Femur (tissue), 1 donor: Measurements from ENCODE around the gene OPRD1.
"Not testable (repeated sequence)": the region's sequence is repeated elsewhere in the genome, so short reads cannot be mapped to it uniquely, and the experiment has no call there.

ENCODE experiments used
- DNase-seq: peaks from one replicate; pipeline ENCODE4 v3.0.0-alpha.2; 2017

The OPRD1 gene

DNA sequence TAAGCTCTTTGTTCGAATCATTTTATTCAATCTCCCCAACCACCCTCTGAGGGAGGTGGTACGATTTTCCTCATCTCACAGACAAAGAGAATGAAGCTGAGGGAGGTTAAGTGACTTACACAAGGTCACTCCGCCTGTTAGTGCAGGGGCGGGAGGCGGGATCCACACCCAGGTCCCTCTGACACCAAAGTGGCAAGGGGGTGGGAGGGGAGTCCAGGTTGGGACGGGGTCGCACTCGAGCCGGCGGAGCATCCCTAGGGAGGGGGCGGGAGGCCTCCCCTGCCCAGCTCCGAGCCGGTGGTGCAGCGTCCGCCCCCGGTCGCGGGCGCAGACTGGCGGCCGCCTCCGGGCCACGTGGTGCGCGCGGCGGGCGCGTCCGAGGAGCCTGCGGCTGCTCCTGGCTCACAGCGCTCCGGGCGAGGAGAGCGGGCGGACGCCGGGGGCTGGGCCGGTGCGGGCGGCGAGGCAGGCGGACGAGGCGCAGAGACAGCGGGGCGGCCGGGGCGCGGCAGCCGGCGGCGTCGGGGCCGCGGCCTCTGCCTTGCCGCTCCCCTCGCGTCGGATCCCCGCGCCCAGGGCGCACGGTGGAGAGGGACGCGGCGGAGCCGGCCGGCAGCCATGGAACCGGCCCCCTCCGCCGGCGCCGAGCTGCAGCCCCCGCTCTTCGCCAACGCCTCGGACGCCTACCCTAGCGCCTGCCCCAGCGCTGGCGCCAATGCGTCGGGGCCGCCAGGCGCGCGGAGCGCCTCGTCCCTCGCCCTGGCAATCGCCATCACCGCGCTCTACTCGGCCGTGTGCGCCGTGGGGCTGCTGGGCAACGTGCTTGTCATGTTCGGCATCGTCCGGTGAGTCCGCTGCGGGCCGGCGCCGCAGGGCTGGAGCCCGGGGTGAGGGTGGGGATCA, at the start of gene OPRD1:
OPRD1 (plus strand) TSS at position 405 of the 903 bp plus-strand sequence; CDS start at position 619, 214 bp downstream.
- no peak for DNase-seq

GRCh38 chr1:28766532-28767183, 45.3 kb upstream of the OPRD1 start:
- no peak for DNase-seq

DNA sequence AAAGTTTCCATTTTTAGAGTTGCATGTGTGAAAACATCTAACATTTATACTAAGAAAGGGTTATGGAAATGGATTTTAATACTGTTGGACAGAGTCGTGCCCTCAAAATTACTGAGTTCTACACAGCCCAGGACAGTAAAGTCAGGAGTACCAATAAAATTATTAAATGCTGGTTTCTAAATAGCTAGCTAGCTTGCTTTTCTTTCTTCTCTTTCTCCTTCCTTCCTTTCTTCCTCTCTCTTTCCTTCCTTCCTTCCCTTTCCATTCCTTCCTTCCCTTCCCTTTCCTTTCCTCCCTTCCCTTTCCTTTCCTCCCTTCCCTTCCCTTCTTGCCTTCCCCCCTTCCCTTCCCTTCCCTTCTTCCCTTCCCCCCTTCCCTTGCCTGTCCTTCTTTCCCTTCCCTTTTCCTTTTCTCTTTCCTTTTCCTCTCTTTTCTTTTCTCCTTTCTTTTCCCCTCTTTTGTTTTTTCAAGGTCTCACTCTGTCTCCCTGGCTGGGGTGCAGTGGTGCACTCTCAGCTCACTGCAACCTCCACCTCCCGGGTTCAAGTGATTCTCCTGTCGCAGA, 41.3 kb upstream of the OPRD1 start:
- no peak for DNase-seq

DNA sequence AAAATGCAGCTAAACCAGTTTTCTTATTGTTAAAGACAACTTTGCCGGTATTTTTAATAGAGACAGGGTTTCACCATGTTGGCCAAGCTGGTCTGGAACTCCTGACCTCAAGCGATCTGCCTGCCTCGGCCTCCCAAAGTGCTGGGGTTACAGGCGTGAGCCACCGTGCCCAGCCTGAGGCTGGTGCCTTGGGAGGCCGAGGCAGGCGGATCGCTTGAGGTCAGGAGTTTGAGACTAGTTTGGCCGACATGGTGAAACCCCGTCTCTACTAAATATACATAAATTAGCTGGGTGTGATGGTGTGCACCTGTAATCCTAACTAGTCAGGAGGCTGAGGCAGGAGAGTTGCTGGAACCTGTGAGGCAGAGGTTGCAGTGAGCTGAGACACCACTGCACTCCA, 40.0 kb upstream of the OPRD1 start:
- DNase-seq: not testable (repeated sequence)

DNA sequence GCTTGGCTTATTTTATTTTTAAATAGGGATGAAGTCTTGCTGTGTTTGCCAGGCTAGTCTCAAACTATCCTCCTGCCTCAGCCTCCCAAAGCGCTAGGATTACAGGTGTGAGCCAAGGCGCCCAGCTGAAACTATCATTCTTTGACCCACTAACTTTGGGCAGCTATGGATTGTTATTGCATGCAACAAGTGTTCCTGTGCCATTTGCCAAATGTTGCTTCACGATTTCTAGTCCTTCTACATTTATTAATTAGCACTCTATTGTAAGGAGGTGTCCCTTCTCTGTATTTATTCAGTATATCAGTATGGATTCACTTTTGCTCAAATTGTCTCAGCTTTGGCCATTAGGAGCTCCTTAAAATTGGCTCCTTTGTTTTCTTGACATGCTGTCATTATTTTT, 38.9 kb upstream of the OPRD1 start:
- DNase-seq: no peak

DNA sequence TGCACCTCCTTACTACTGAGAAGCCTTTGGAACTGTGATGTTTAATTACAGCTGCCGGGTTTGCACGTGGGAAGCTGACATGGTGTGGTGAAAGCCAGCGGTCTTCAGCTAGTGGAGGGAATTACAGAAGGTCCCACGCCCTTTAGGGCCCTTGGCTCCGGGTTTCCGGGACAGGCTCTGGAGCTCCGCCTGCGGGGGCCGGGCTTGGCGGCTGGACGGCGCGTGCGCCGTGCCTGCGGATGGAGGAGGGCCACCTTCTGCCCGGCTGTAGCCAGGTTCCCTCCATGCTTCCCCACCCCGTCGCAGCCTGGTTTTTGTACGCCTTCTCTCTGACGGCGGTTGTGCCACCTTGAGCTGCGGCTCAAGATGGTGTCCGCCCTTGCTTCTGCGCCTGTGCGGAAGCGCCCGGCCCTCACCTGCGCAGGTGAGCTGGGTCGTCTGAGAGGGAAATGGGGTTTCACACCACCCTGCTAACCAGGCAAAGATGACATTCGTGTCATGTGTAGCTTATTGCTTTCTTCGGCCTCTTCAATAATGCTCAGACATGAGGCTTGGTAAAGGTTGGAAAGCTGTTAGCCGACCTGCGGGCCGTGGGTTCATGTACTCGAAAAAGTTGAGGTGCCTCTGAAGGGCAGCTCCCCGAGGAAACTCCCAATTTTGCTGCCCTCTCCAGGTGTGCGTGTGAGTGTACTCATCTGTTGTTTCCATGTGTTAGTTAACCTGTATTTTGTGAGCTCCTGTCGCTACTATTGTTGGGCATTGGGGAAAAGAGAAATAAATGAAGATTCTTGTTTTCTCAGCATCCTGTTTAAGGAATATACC, 36.6 kb upstream of the OPRD1 start:
- peak; percentile 89 for DNase-seq

- no peak for DNase-seq
These were observed 35.6 kb upstream of the OPRD1 start for GRCh38 chr1:28776341-28776740.

DNA sequence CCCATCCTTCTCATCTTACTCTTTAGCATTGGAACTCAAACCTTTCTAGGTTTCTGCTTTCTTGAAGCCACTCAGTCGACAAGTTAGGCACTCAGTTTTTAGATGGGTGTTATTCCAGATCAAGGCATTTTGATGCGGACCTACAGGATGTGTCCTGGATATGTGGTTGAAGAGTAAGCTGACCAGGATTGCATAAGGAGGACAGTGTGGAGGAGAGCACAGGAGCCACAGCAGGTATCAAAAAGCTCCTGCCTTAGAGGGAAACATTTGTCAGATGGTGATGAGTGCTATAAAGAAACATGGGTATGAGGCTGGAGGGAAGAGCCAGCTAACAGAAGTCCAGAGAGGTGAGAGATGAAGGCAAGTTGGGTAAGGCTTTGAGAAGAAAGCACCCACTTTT, 33.9 kb upstream of the OPRD1 start:
- no peak for DNase-seq

DNA sequence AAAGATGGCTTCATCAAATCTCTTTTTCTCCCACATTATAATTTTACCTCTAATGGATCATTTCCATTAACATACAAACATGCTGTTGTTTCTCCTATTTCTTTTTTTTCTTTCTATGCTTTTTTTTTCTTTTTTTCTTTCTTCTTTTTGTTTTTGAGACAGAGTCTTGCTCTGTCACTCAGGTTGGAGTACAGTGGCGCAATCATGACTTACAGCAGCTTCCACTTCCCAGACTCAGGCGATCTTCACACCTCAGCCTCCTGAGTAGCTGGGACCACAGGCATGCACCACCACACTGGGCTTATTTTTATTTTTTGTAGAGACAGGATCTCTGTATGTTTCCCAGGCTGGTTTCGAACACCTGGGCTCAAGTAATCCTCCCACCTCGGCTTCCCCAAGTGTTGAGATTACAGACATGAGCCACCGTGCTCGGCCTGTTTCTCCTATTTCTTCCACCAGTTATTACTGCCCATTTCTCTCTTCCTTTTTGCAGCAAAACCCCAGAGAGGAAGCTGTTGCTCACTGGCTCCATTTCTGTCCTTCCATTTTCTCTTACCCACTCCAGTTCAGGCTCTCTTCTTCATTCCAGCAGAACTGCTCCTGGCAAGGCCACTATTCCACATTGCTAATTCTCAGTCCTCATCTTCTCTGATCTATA, 32.1 kb upstream of the OPRD1 start:
- DNase-seq: no peak

DNA sequence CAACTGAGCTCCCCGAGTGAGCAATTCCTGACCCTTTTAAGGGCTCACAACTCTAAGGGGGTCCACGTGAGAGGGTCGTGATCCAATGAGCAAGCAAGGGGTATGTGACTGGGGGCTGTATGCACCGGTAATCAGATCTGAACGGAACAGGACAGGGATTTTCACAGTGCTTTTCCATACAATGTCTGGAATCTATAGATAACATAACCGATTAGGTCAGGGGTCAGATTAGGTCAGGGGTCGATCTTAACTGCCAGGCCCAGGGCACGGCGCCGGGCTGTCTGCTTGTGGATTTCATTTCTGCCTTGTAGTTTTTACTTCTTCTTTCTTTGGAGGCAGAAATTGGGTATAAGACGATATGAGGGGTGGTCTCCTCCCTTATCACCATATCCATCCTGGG, 30.7 kb upstream of the OPRD1 start:
- no peak for DNase-seq

- no peak for DNase-seq
These were observed 30.0 kb upstream of the OPRD1 start for GRCh38 chr1:28782011-28782410.

- DNase-seq: no peak
These were observed 28.6 kb upstream of the OPRD1 start for GRCh38 chr1:28783363-28783762.

DNA sequence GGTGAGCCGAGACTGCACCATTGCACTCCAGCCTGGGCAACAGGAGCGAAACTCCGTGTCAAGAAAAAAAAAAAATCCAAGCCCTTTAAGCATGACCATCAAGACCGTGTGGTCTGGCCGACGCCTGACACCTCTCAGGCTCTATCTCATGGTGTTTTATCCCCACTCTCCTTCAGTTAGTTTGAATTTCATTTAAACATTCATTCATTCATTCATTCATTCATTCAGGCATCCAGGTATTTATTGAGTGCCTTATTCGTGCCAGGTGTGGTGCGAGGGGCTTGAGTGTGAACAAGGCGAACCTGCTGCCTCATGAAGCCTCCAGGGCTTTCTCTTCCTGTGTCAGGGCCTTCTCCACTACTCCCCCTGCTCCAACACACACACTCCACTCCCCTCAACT, 22.6 kb upstream of the OPRD1 start:
- no peak for DNase-seq

- DNase-seq: no peak
These were observed 22.2 kb upstream of the OPRD1 start for GRCh38 chr1:28789816-28790215.

DNA sequence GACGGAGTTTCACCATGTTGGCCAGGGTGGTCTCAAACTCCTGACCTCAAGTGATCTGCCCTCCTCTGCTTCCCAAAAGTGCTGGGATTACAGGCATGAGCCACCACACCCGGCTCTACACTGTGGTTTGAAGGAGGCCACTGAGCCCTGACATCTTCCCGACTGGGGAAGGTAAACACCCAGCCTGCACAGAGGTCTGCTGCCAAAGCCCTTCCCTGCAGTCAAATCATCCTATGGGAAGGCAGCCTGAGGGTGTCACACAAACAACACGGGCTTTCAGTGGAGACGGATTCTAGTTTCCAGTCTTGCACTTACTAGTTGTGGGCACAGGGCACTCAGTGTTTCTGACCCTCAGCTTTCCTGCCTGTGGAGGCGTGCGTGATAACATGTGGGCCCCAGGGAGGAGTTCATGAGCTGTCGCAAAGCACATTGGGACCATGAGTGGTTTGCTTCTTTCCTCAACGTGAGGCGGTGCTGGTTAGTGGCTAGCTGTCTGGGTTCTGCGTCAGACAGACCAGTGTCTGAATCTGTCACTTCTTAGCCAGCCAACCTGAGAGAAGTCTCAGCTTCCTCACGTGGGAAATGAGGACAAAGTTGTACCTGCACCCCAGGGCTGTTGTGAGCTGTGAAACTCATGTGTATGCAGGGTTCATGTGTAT, 21.5 kb upstream of the OPRD1 start:
- no peak for DNase-seq

DNA sequence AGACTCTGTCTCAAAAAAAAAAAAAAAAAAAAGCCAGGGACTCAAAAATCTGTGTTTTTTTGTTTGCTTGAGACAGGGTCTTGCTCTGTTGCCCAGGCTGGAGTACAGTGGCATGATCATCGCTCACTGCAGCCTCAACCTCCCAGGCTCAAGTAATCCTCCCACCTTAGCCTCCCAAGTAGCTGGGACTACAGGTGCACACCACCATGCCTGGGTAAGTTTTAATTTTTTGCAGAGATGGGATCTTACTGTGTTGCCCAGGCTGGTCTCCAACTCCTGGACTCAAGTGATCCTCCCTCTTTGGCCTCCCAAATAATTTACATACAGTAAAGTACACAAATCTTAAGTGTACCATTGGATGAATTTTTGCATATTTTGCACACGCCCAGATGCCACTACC, 20.0 kb upstream of the OPRD1 start:
- DNase-seq: not testable (repeated sequence)

- no peak for DNase-seq
These were observed 19.3 kb upstream of the OPRD1 start for GRCh38 chr1:28792644-28793121.

GRCh38 chr1:28794582-28794981, 17.4 kb upstream of the OPRD1 start:
- not testable (repeated sequence) for DNase-seq

DNA sequence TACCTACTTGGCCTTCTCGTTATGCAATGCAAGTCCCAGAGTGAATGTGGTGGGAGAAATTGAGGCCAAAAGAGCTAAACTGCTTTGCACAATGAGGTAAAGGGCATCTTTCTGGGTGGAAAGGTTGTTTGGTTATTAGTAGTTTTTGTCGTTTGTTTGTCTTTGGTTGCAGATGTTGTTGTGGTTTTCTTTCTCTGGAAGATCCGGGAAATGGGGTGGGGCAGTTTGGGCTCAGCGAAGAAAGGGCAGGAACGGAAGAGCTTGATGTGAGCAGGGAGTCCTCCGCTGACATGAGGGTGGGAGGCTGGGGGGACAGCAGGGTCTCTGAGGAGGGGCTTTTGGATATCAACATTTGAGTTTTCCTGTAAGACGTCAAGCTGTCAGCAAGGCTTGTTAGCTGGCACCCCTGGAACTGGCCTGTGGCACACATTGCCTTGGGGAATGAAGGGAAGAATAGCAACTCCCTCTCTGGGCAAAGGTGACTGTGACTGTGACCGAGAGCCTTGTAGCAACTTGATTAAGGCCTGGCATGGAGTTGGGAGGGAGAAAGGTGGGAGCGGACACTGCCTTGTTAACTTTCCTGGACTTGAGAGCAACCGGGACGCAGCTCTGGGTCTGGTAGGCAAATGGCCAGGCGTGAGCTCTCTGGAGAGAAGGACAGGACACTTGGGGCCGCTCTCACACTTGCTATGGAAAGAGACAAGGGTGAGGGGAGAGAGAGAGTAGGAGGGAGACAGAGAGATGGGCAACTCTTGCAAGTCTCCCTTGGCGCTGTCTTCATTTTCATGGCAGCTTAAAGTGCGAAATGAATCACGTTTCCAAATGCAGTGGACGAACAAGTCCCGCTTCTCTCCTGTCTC, 15.4 kb upstream of the OPRD1 start:
- DNase-seq: no peak

GRCh38 chr1:28800324-28800723, 11.6 kb upstream of the OPRD1 start:
- DNase-seq: no peak

DNA sequence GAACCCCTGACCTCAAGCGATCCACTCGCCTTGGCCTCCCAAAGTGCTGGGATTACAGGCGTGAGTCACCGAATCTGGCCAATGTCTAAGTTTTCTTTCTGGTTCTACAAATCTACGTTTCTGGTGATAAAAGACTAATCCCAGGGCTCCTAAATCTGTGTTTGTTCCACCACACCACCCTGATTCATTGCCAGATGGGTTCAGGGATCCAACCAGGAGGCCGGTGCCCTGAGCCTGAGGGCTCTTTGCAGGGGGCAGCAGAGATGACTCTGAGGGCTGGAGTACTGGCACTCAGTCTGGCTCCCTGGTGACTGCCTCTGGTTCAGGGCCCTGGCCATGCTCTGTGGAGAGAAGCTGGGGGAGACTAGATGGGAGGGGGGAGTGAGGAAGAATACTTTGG, 10.5 kb upstream of the OPRD1 start:
- no peak for DNase-seq
